Amygdala (tissue), 56 donors: ENCODE results near the gene IGF2R.
"Not testable (repeated sequence)": the region's sequence is repeated elsewhere in the genome, so short reads cannot be mapped to it uniquely, and the experiment has no call there.

Experiments
- DNase-seq, 56 donors: peaks; one replicate each; lab custom pipeline; 2025; lab: John Stamatoyannopoulos, UW

IGF2R gene

DNA sequence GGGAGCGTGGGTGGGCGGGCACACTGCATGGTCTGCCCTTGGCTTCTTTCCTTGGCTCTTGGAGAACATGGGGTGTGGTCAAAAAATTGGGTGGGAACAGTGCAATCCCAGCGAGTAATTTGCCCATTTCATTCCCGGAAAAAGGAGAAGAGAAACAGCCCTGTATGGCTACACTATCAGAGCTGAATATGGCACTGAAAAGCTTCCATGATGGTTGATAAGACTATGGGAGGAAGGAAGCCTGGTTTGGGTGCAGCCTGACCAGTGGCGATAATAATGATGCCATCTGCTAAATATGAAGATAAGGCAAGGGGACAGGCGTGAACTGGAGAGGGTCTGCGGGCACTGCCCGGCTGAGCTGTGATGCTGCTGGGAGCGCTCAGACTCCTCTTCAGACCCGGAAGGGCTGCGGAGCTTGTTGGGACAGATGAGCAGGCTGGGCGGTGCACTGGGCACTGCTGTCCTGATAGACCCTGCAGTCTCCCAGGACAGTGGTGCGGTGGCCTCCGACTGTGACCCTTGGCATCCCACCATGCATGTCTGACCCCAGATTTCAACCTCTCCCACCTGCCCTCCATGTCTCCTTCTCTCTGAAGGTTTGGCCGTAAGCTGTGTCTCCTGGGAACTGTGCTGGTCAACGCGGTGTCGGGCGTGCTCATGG is 162.9 kb downstream of the IGF2R start:
- DNase-seq, result no peak

DNA sequence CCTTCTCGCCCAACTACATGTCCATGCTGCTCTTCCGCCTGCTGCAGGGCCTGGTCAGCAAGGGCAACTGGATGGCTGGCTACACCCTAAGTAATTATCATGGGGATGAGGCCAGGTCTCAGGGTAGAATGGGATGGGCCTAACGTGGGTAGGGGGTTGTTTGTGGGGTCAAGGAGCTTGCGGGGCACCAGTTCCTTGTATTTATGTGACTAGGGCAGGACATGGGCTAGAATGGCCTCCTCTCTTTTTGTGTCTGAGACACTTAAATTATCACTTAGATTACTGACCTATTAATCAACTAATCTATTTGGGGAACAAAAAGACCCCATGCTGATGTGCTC is 163.4 kb downstream of the IGF2R start:
- DNase-seq, result no peak

DNA sequence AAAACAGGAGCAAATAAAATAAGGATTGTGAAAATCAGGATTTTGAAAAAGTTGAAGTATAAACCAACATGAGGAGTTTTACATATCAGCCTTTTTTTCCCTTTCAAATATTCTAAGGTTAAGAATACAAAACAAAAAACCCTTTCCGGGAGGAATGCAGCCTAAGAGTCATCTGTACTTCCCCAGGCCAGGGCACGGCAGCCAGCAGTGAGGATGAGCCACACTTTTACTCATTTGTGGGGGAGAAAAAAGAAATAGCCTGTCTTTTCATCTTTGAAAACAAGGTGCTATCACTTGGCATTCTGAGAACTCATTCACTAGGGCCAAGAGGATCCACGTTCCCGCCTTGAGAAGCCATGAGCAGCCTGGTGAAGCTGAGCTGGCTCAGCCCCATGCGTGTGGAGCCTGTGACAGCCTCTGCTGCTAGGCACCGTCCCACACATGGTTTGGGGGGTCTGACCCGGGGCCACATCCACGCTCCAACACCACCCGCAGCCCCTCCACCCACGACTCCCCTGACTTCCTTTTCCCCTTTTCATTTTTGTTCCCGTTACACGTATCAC is 164.0 kb downstream of the IGF2R start:
- no peak for DNase-seq

GRCh38 chr6:160133441-160134336 is 164.8 kb downstream of the IGF2R start:
- DNase-seq, result no peak

- not testable (repeated sequence) for DNase-seq
Measured at GRCh38 chr6:160134337-160134751, 165.5 kb downstream of the IGF2R start.

DNA sequence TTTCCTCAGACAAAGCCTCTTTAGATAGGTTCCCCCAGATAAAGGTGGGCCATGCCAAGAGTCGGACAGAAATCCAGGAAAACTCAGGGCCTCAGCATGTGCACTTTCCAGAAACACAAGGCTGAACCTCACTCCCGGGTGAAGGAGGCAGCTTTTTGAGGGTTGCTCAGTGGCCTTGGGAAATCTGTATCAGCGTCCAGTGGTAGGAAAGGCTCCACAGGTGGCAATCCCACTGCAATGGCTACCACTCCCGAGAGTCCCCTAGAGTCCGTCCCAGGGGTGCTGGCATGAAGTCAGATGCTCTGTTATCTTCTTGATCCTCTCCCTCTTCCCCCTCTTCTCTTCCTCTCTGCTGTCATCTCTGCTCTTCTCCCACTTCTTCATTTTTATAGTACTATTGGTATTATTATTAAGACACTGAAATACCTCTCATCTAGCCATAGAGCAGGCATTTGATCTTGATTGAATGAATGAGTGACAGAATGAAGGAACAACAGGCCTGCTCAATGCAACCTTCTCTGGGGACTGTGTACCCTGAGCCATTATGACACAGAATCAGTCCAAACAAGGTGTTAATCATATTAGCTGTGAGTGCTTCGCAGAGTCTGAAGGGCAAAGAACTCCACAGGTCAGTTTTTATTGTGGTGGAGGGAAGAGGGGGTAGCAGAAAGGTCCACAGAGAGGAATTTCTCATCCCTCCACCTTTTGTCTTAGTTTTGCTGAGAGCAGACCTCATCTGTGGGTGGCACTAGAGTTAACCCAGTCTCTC is 166.1 kb downstream of the IGF2R start:
- no peak for DNase-seq

- DNase-seq, result no peak
Measured at GRCh38 chr6:160135907-160136655, 167.2 kb downstream of the IGF2R start.

- no peak for DNase-seq
Measured at GRCh38 chr6:160137130-160137988, 168.5 kb downstream of the IGF2R start.

DNA sequence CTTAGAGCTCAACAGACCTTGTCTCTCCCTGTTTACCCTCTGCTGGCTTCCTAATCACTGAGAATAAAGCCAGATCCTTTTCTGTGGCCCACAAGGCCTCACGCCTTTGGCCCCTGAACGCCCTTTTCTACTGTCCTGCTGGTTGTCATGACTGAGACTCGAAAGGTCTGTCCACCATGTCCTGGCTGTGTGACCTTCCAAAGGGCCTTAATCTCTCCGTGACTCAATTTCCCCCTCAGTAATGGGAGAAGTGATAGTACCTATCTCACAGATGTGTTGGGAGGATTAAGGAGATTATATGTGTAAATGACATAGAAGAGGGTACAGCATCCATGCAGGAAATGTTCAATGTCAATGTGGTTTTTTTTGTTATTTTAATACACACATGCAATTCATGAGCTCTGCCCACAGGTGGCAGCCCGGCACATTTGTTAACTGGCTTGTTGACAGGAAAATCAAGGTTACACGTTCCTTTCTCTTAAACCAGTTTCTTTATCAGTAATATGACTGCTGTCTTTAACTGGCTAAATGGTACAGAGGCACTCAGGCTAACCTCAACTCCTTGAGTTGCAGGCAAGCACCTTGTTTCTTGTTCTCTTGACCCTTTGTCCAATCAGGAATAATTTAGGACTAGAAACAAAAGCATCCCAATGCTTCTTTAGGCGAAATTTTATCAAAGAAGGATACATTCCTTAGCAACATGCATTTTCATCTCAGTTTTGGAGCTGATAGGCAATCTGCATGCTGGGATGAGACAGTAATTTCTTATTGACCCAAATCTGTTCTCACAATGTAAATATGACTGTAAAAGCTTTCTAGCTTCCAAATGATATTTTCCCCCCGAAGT is 169.3 kb downstream of the IGF2R start:
- DNase-seq, result peak in 18 of 56 donors; percentile 4 to 58 (median 14)

- DNase-seq, result no peak
Measured at GRCh38 chr6:160138839-160139419, 170.0 kb downstream of the IGF2R start.

DNA sequence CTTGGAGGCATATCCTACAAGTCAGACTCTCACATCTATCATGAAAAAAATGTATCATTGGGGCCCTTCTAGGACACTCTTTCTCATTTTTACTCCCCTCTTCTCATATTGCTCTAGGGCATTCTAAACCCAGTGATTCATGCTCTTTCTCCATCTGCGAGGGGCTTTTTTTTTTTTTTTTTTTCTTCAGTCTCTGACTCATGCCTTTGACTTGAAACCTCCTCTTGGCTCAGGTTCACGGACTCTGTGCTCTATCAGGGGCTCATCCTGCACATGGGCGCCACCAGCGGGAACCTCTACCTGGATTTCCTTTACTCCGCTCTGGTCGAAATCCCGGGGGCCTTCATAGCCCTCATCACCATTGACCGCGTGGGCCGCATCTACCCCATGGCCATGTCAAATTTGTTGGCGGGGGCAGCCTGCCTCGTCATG is 170.6 kb downstream of the IGF2R start:
- no peak for DNase-seq

GRCh38 chr6:160140493-160140892 is 171.6 kb downstream of the IGF2R start:
- not testable (repeated sequence) for DNase-seq

GRCh38 chr6:160141001-160141726 is 172.3 kb downstream of the IGF2R start:
- DNase-seq, result no peak

DNA sequence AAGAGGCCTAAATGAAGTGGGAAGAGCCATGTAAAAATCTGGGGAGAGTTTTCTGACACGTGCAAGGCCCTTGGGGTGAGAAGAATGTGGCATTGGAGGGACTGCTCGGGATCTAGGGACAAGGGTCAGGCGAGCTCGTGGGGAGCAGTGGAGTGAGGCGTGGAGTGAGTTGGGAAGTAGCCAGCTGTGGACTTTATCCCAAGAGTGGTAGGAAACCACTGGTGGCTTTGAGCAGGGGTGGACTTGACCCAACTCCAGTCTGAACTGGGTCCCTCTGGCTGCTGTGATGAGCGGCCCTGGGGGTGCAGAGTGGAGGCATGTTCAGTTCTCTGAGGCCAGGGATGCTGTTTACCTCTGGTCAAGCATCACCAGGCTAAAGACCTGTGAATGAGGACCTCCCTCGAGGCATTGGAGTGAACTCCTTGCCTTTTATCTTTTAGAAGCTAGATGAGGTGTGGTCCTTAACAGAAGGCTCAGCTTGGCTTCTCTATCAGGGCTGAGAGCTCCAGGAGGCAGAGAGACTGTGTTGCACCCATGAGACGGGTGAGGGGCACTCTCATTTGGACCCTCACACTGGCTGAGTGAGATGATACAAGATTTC is 173.3 kb downstream of the IGF2R start:
- no peak for DNase-seq

GRCh38 chr6:160146454-160147145 is 177.7 kb downstream of the IGF2R start:
- no peak for DNase-seq

DNA sequence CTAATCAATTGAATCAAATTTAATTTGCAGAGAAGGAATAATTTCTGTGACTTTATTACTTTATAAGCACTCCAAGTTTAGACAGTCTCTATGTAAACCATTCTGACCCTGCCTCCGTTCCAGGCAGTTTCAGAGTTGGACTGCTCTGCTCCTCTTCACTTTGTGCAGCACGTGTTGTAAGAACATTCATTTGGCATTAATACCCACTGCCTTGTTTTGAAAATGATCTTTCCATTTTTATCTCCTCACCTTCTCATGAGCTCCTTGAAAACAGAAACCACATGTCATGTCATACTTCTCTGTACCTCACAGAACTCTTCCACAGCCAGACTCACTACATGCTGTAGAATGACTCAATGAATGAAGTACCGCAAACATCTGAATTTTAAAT is 178.3 kb downstream of the IGF2R start:
- DNase-seq, result no peak
